B cell (primary cell): ENCODE data around the gene SERPINB6. TPM values are rescaled to one million over a fixed set of nuclear protein-coding genes. Genes with fewer than 3 reads are reported as not detected.

Source experiments
- ATAC-seq: fragments of 200-7000 bp; cut with Tn5 transposase; one replicate; pipeline ENCODE4 v1.10.0; 2021; ENCODE audit warnings: low read depth, mild to moderate bottlenecking, moderate number of reproducible peaks, moderate library complexity
- CTCF ChIA-PET: fragments of 350-600 bp; sonication (Branson Sonifier 250); formaldehyde crosslinking; loops from one replicate; lab custom pipeline; 2021; ENCODE audit warnings: antibody characterized with exemption, inconsistent platforms; lab: Charles Lee
- POLR2A ChIA-PET: fragments of 350-600 bp; sonication (Branson Sonifier 250); formaldehyde crosslinking; loops from one replicate; lab custom pipeline; 2021; ENCODE audit warnings: antibody characterized with exemption; lab: Charles Lee
- DNase-seq: peaks from one replicate; pipeline ENCODE4 v3.0.0; 2013
- H2AFZ ChIP-seq: 2 replicates; pipeline ENCODE4 v1.6.1; 2012; ENCODE audit warnings: mild to moderate bottlenecking, low read depth, low read length; ENCODE audit not compliant: insufficient read depth, poor library complexity, severe bottlenecking
- H3K27ac ChIP-seq, 2 donors: 1 replicate in 1 of 2; 2 replicates in 1 of 2; pipeline ENCODE4 v1.5.1; 2012 to 2013; ENCODE audit warnings: low read length in 2 of 2, mild to moderate bottlenecking in 2 of 2, moderate library complexity in 1 of 2
- H3K27me3 ChIP-seq, 4 experiments: fragments of 200-600 bp in 1 of 4; sonication (generic) in 1 of 4; replicated peaks in 1 of 4; 1 replicate in 2 of 4; 2 replicates in 2 of 4; pipeline versions ENCODE4 v1.6.1 to v1.7.0; 2013 to 2016; ENCODE audit warnings: low read length in 3 of 4, mild to moderate bottlenecking in 2 of 4, mixed read lengths in 1 of 4, moderate library complexity in 1 of 4; ENCODE audit not compliant: insufficient read depth in 4 of 4, control insufficient read depth in 3 of 4; ENCODE audit errors: control extremely low read depth in 1 of 4
- H3K36me3 ChIP-seq, 2 experiments: replicated peaks in 1 of 2; 1 replicate in 1 of 2; 2 replicates in 1 of 2; pipeline versions ENCODE4 v1.6.1 to v1.7.1; 2013; ENCODE audit warnings: low read length in 1 of 2; ENCODE audit not compliant: insufficient read depth in 2 of 2, control insufficient read depth in 1 of 2; ENCODE audit errors: control extremely low read depth in 1 of 2, extremely low read depth in 1 of 2
- H3K4me1 ChIP-seq, 2 donors: fragments of 200-600 bp in 1 of 2; sonication (generic) in 1 of 2; 1 replicate in 1 of 2; 2 replicates in 1 of 2; pipeline versions ENCODE4 v1.5.1 to v1.6.1; 2013 to 2017; ENCODE audit warnings: low read length in 2 of 2; ENCODE audit not compliant: control insufficient read depth in 2 of 2, insufficient read depth in 2 of 2
- H3K4me2 ChIP-seq: replicated peaks from 2 replicates; pipeline ENCODE3; 2012; ENCODE audit warnings: mild to moderate bottlenecking, low read depth, low read length; ENCODE audit not compliant: poor library complexity, severe bottlenecking
- H3K4me3 ChIP-seq, 5 experiments: fragments of 200-600 bp in 1 of 5; sonication (generic) in 1 of 5; 1 replicate in 3 of 5; 2 replicates in 2 of 5; pipeline versions ENCODE4 v1.5.1 to v1.7.0; 2011 to 2016; ENCODE audit warnings: low read length in 4 of 5, mild to moderate bottlenecking in 4 of 5, low read depth in 2 of 5, control low read depth in 1 of 5, moderate library complexity in 1 of 5; ENCODE audit not compliant: insufficient read depth in 1 of 5; ENCODE audit errors: control extremely low read depth in 1 of 5, extremely low read depth in 1 of 5
- H3K79me2 ChIP-seq: fragments of 200-600 bp; sonication (generic); one replicate; pipeline ENCODE4 v1.6.0; 2016; ENCODE audit warnings: low read length; ENCODE audit not compliant: control insufficient read depth, insufficient read depth
- H3K9ac ChIP-seq: fragments of 200-600 bp; sonication (generic); 2 replicates; pipeline ENCODE4 v1.6.1; 2017; ENCODE audit warnings: mild to moderate bottlenecking, low read length, moderate library complexity
- H3K9me3 ChIP-seq, 3 donors: one replicate each; pipeline versions ENCODE4 v1.6.1 to v1.7.1; 2013; ENCODE audit warnings: low read length in 2 of 3; ENCODE audit not compliant: control insufficient read depth in 2 of 3, insufficient read depth in 1 of 3; ENCODE audit errors: control extremely low read depth in 1 of 3
- H4K20me1 ChIP-seq: 2 replicates; pipeline ENCODE4 v1.6.0; 2012; ENCODE audit warnings: mild to moderate bottlenecking, low read length; ENCODE audit not compliant: insufficient read depth, control insufficient read depth, poor library complexity, severe bottlenecking
- H3K27ac Mint-ChIP-seq: one replicate; pipeline ENCODE4 v1.8.0; 2021; ENCODE audit warnings: mixed read lengths
- H3K27me3 Mint-ChIP-seq: one replicate; pipeline ENCODE4 v1.8.0; 2021; ENCODE audit warnings: mixed read lengths
- H3K4me1 Mint-ChIP-seq: one replicate; pipeline ENCODE4 v1.8.0; 2021; ENCODE audit warnings: mixed read lengths
- H3K4me3 Mint-ChIP-seq: one replicate; pipeline ENCODE4 v1.8.0; 2021; ENCODE audit warnings: mixed read lengths
- H3K9me3 Mint-ChIP-seq: one replicate; pipeline ENCODE4 v1.8.0; 2022; ENCODE audit warnings: mixed read lengths; ENCODE audit not compliant: insufficient read depth
- CTCF ChIP-seq: fragments of 200-600 bp; IDR thresholded peaks from one replicate; pipeline ENCODE4 v1.8.0; 2022; ENCODE audit warnings: antibody characterized with exemption, mild to moderate bottlenecking
- EZH2 ChIP-seq: IDR thresholded peaks from 2 replicates; pipeline ENCODE4 v1.6.1; 2012; ENCODE audit warnings: borderline replicate concordance, low read depth, mild to moderate bottlenecking, moderate library complexity, low read length; ENCODE audit not compliant: insufficient read depth, poor library complexity, severe bottlenecking
- WGBS: methylation state at CpG from one replicate; pipeline ENCODE4 v1.1.5; 2013; ENCODE audit warnings: missing lambda C conversion rate; ENCODE audit not compliant: insufficient coverage; 5-methylcytosine and 5-hydroxymethylcytosine counted together
- intact Hi-C: fragments of 100-400 bp; cut with micrococcal nuclease; formaldehyde crosslinking; loops from one replicate; pipeline ENCODE4 v1.10.0; 2022
- polyA plus RNA-seq: library from polyadenylated mRNA; depleted of rRNA; stranded (reverse); fragments of >200 nt; gene quantifications from 2 replicates; pipeline ENCODE4 v1.2.3, GENCODE V29; 2012
- total RNA-seq, 2 donors: library from RNA; stranded (reverse); fragments of 120-200 nt in 1 of 2; gene quantifications; 1 replicate in 1 of 2; 2 replicates in 1 of 2; pipeline versions ENCODE4 v1.2.3 to v1.2.4, GENCODE V29; 2013 to 2022

SERPINB6 gene
- total and polyA plus RNA-seq, 2 donors (not counting 1 experiment from before 2014, with no cell fraction given), result 35.2 to 58.5 TPM

GRCh38 chr6:2988426-2989331 is 17.3 kb upstream of the SERPINB6 start:
- Mint-ChIP-seq H3K4me1 (peaks cover 25% of the 10 kb centered on the region), H3K4me3 (peak overlapping the region; percentile 98), H3K27ac (peak overlapping the region; percentile 100), H3K9me3 (no peaks in the 10 kb centered on the region), H3K27me3 (peaks cover 2% of the 10 kb centered on the region)
- Histone ChIP-seq H3K79me2 (no peaks in the 10 kb centered on the region), H3K36me3 (no peaks in the 10 kb centered on the region), H3K27ac (peak overlapping the region; percentile 94 to 97), H3K27me3 (no peaks in the 10 kb centered on the region), H2AFZ (peak overlapping the region; percentile 85), H3K9ac (peak overlapping the region; percentile 85), H3K4me2 (peak overlapping the region; percentile 78), H4K20me1 (no peaks in the 10 kb centered on the region), H3K9me3 (no peaks in the 10 kb centered on the region), H3K4me1 (peaks cover 10 to 22% of the 10 kb centered on the region in 2 donors), H3K4me3 (peak overlapping the region; percentile 79 to 93 (median 91))
- DNase-seq (peak; percentile 90), ATAC-seq (peak; percentile 80)
- POLR2A ChIA-PET, result interaction anchor here (0.6 to 3.0 kb wide), 17 partner anchors 10 to 223 kb away, joined by 3 to 23 read pairs (median 4); partner anchors contain the start of genes RIPK1, SERPINB1, SERPINB6 and WRNIP1
- WGBS, result under 1% methylated on average over 59 of the region's 64 CpGs
- TF ChIP-seq EZH2 (no peak), CTCF (peak; percentile 88)
- intact Hi-C loops, result loop anchor here (1.0 to 5.0 kb wide), 13 partner anchors 17 to 1029 kb away; partner anchors contain the start of genes BPHL, SERPINB1, SERPINB6 and WRNIP1
- CTCF ChIA-PET, result interaction anchor here (0.7 to 6.2 kb wide), 36 partner anchors 9 to 262 kb away, joined by 3 to 103 read pairs (median 6); partner anchors contain the start of genes NQO2, RIPK1, SERPINB1 and SERPINB6
